ENCODE measurements around the gene SLC1A5.

- TF ChIP-seq CTCF (IDR thresholded peaks at IDR 0.05) (peak; percentile 37 to 52 (median 40)), POLR2A (IDR thresholded peaks at IDR 0.05) (no peak)
Observed at GRCh38 chr19:46753420-46754155, 34.8 kb downstream of the SLC1A5 start.
